ENCODE data around the gene SLC19A1.

SLC19A1 gene

GRCh38 chr21:45459171-45460010 is 82.8 kb downstream of the SLC19A1 start:
- no peaks in the 10 kb centered on the region for H3K4me1 Mint-ChIP-seq
- H3K27ac Mint-ChIP-seq, result no peak overlapping the region
- peaks cover 2% of the 10 kb centered on the region for H3K27me3 Mint-ChIP-seq
- no peak overlapping the region for H3K4me3 Mint-ChIP-seq
- ATAC-seq, result no peak
- no peaks in the 10 kb centered on the region for H3K36me3 Mint-ChIP-seq (ENCODE audit: low read depth)
- no peak for DNase-seq
- H3K9me3 Mint-ChIP-seq, result peaks cover 5% of the 10 kb centered on the region

- no peaks in the 10 kb centered on the region for H3K4me1 Mint-ChIP-seq
- DNase-seq (no peak), ATAC-seq (no peak)
- H3K27me3 Mint-ChIP-seq, result peaks cover 2% of the 10 kb centered on the region
- H3K27ac Mint-ChIP-seq, result no peak overlapping the region
- no peaks in the 10 kb centered on the region for H3K36me3 Mint-ChIP-seq (ENCODE audit: low read depth)
- H3K4me3 Mint-ChIP-seq, result no peak overlapping the region
- peaks cover 5% of the 10 kb centered on the region for H3K9me3 Mint-ChIP-seq
Observed at GRCh38 chr21:45458281-45459170, 83.7 kb downstream of the SLC19A1 start.

- DNase-seq, result no peak
- no peak for ATAC-seq
- H3K36me3 Mint-ChIP-seq (ENCODE audit: low read depth), result no peaks in the 10 kb centered on the region
Observed at GRCh38 chr21:45457832-45458172, 84.4 kb downstream of the SLC19A1 start.

GRCh38 chr21:45457161-45457831 is 84.9 kb downstream of the SLC19A1 start:
- ATAC-seq (no peak), DNase-seq (no peak)
- no peak overlapping the region for H3K4me3 Mint-ChIP-seq
- H3K27me3 Mint-ChIP-seq, result peaks cover 2% of the 10 kb centered on the region
- no peaks in the 10 kb centered on the region for H3K36me3 Mint-ChIP-seq (ENCODE audit: low read depth)
- no peak overlapping the region for H3K27ac Mint-ChIP-seq
- peaks cover 11% of the 10 kb centered on the region for H3K9me3 Mint-ChIP-seq
- H3K4me1 Mint-ChIP-seq, result no peaks in the 10 kb centered on the region

More at GRCh38 chr21:45457832-45458172, 84.4 kb downstream of the SLC19A1 start:
- Mint-ChIP-seq H3K4me1 (no peaks in the 10 kb centered on the region), H3K27ac (no peak overlapping the region), H3K9me3 (peaks cover 10% of the 10 kb centered on the region), H3K27me3 (peaks cover 2% of the 10 kb centered on the region), H3K4me3 (no peak overlapping the region)

GRCh38 chr21:45456584-45457160 is 85.6 kb downstream of the SLC19A1 start:
- Mint-ChIP-seq H3K9me3 (peaks cover 8% of the 10 kb centered on the region), H3K36me3 (ENCODE audit: low read depth) (no peaks in the 10 kb centered on the region), H3K4me3 (no peak overlapping the region), H3K27ac (no peak overlapping the region), H3K4me1 (no peaks in the 10 kb centered on the region), H3K27me3 (peaks cover 2% of the 10 kb centered on the region)
- DNase-seq, result no peak
- no peak for ATAC-seq

GRCh38 chr21:45455674-45456583 is 86.3 kb downstream of the SLC19A1 start:
- no peak for ATAC-seq
- no peak for DNase-seq

GRCh38 chr21:45454926-45455673 is 87.1 kb downstream of the SLC19A1 start:
- ATAC-seq, result no peak
- no peak overlapping the region for H3K27ac Mint-ChIP-seq
- H3K4me3 Mint-ChIP-seq, result no peak overlapping the region
- peaks cover 8% of the 10 kb centered on the region for H3K9me3 Mint-ChIP-seq
- H3K4me1 Mint-ChIP-seq, result no peaks in the 10 kb centered on the region
- DNase-seq, result no peak
- no peaks in the 10 kb centered on the region for H3K36me3 Mint-ChIP-seq (ENCODE audit: low read depth)
- H3K27me3 Mint-ChIP-seq, result no peaks in the 10 kb centered on the region

More at GRCh38 chr21:45455674-45456583, 86.3 kb downstream of the SLC19A1 start:
- Mint-ChIP-seq H3K4me1 (no peaks in the 10 kb centered on the region), H3K36me3 (ENCODE audit: low read depth) (no peaks in the 10 kb centered on the region), H3K27ac (no peak overlapping the region), H3K27me3 (no peaks in the 10 kb centered on the region), H3K9me3 (peaks cover 8% of the 10 kb centered on the region), H3K4me3 (no peak overlapping the region)

- Mint-ChIP-seq H3K9me3 (peaks cover 8% of the 10 kb centered on the region), H3K27ac (no peak overlapping the region), H3K4me1 (no peaks in the 10 kb centered on the region), H3K27me3 (no peaks in the 10 kb centered on the region), H3K4me3 (no peak overlapping the region), H3K36me3 (ENCODE audit: low read depth) (no peaks in the 10 kb centered on the region)
- ATAC-seq, result no peak
- no peak for DNase-seq
Observed at GRCh38 chr21:45454060-45454925, 87.9 kb downstream of the SLC19A1 start.

- H3K27ac Mint-ChIP-seq, result no peak overlapping the region
- H3K9me3 Mint-ChIP-seq, result peaks cover 8% of the 10 kb centered on the region
- peaks cover 4% of the 10 kb centered on the region for H3K27me3 Mint-ChIP-seq
- no peak overlapping the region for H3K4me3 Mint-ChIP-seq
- DNase-seq, result no peak
- no peaks in the 10 kb centered on the region for H3K36me3 Mint-ChIP-seq (ENCODE audit: low read depth)
- ATAC-seq, result no peak
- H3K4me1 Mint-ChIP-seq, result no peaks in the 10 kb centered on the region
Observed at GRCh38 chr21:45453308-45453950, 88.8 kb downstream of the SLC19A1 start.

GRCh38 chr21:45452696-45453307 is 89.4 kb downstream of the SLC19A1 start:
- H3K36me3 Mint-ChIP-seq (ENCODE audit: low read depth), result no peaks in the 10 kb centered on the region
- no peak overlapping the region for H3K27ac Mint-ChIP-seq
- H3K9me3 Mint-ChIP-seq, result peaks cover 8% of the 10 kb centered on the region
- H3K4me3 Mint-ChIP-seq, result no peak overlapping the region
- H3K27me3 Mint-ChIP-seq, result peaks cover 5% of the 10 kb centered on the region
- H3K4me1 Mint-ChIP-seq, result no peaks in the 10 kb centered on the region
- ATAC-seq (no peak), DNase-seq (no peak)

GRCh38 chr21:45451771-45452182 is 90.5 kb downstream of the SLC19A1 start:
- ATAC-seq (no peak), DNase-seq (no peak)
- peaks cover 8% of the 10 kb centered on the region for H3K9me3 Mint-ChIP-seq
- H3K27me3 Mint-ChIP-seq, result peaks cover 5% of the 10 kb centered on the region
- no peak overlapping the region for H3K4me3 Mint-ChIP-seq
- H3K27ac Mint-ChIP-seq, result no peak overlapping the region
- no peaks in the 10 kb centered on the region for H3K4me1 Mint-ChIP-seq
- no peaks in the 10 kb centered on the region for H3K36me3 Mint-ChIP-seq (ENCODE audit: low read depth)

Data from activated naive CD8-positive, alpha-beta T cell treated with anti-CD3 and anti-CD28 coated beads, Interleukin-2, amount 50 U/mL, for 24 hours (primary cell).